ENCODE measurements around the gene MIGA2.
"Not testable (repeated sequence)": the region's sequence is repeated elsewhere in the genome, so short reads cannot be mapped to it uniquely, and the experiment has no call there.

Gene MIGA2

GRCh38 chr9:129108805-129109536 lies 72.5 kb downstream of the MIGA2 start:
- Histone ChIP-seq H3K36me3 (ENCODE audit: insufficient read depth, low read depth, low read length) (no peaks in the 10 kb centered on the region), H3K27ac (ENCODE audit: low read length) (no peak overlapping the region), H3K27me3 (ENCODE audit: insufficient read depth, low read length) (peaks cover 20% of the 10 kb centered on the region), H3K4me3 (ENCODE audit: low read length) (no peak overlapping the region), H3K9ac (ENCODE audit: low read depth, low read length) (no peak overlapping the region), H3K9me3 (ENCODE audit: insufficient read depth, low read depth, low read length) (no peaks in the 10 kb centered on the region), H3K4me1 (ENCODE audit: insufficient read depth, low read length) (no peaks in the 10 kb centered on the region)

- Histone ChIP-seq H3K9ac (ENCODE audit: low read depth, low read length) (no peak overlapping the region), H3K4me1 (ENCODE audit: insufficient read depth, low read length) (no peaks in the 10 kb centered on the region), H3K9me3 (ENCODE audit: insufficient read depth, low read depth, low read length) (no peaks in the 10 kb centered on the region), H3K36me3 (ENCODE audit: insufficient read depth, low read depth, low read length) (no peaks in the 10 kb centered on the region), H3K27ac (ENCODE audit: low read length) (no peak overlapping the region), H3K4me3 (ENCODE audit: low read length) (no peak overlapping the region), H3K27me3 (ENCODE audit: insufficient read depth, low read length) (peaks cover 20% of the 10 kb centered on the region)
These were observed 73.1 kb downstream of the MIGA2 start for GRCh38 chr9:129109537-129109903.

GRCh38 chr9:129109952-129110739 lies 73.7 kb downstream of the MIGA2 start:
- peak overlapping the region; percentile 51; the same call in 1 of the 2 replicates for H3K9ac ChIP-seq (ENCODE audit: low read depth, low read length)
- peak overlapping the region; percentile 82 for H3K4me3 ChIP-seq (ENCODE audit: low read length)
- no peak overlapping the region for H3K27ac ChIP-seq (ENCODE audit: low read length)
- H3K9me3 ChIP-seq (ENCODE audit: insufficient read depth, low read depth, low read length): no peaks in the 10 kb centered on the region
- H3K36me3 ChIP-seq (ENCODE audit: insufficient read depth, low read depth, low read length): no peaks in the 10 kb centered on the region
- peaks cover 20% of the 10 kb centered on the region for H3K27me3 ChIP-seq (ENCODE audit: insufficient read depth, low read length)
- H3K4me1 ChIP-seq (ENCODE audit: insufficient read depth, low read length): no peaks in the 10 kb centered on the region

- Histone ChIP-seq H3K27me3 (ENCODE audit: insufficient read depth, low read length) (peaks cover 20% of the 10 kb centered on the region), H3K36me3 (ENCODE audit: insufficient read depth, low read depth, low read length) (no peaks in the 10 kb centered on the region), H3K9ac (ENCODE audit: low read depth, low read length) (peak within 1 kb of the TSS; percentile 75), H3K4me1 (ENCODE audit: insufficient read depth, low read length) (no peaks in the 10 kb centered on the region), H3K27ac (ENCODE audit: low read length) (peak within 1 kb of the TSS; percentile 98), H3K4me3 (ENCODE audit: low read length) (peak within 1 kb of the TSS; percentile 82), H3K9me3 (ENCODE audit: insufficient read depth, low read depth, low read length) (no peaks in the 10 kb centered on the region)
These were observed 74.5 kb downstream of the MIGA2 start, which contains the start of the genes CRAT and PTPA for GRCh38 chr9:129110740-129111527. CRAT (minus strand) TSS chr9:129110793; CDS start chr9:129110509, 284 bp downstream. PTPA (plus strand) TSS chr9:129111415; CDS start chr9:129111601, 186 bp downstream.

- Histone ChIP-seq H3K9me3 (ENCODE audit: insufficient read depth, low read depth, low read length) (no peaks in the 10 kb centered on the region), H3K9ac (ENCODE audit: low read depth, low read length) (peak overlapping the region; percentile 75), H3K4me1 (ENCODE audit: insufficient read depth, low read length) (no peaks in the 10 kb centered on the region), H3K36me3 (ENCODE audit: insufficient read depth, low read depth, low read length) (no peaks in the 10 kb centered on the region), H3K4me3 (ENCODE audit: low read length) (peak overlapping the region; percentile 82), H3K27ac (ENCODE audit: low read length) (peak overlapping the region; percentile 98), H3K27me3 (ENCODE audit: insufficient read depth, low read length) (peaks cover 20% of the 10 kb centered on the region)
These were observed 75.2 kb downstream of the MIGA2 start for GRCh38 chr9:129111528-129112151.

GRCh38 chr9:129112526-129112925 lies 76.1 kb downstream of the MIGA2 start:
- H3K9ac ChIP-seq (ENCODE audit: low read depth, low read length): peak overlapping the region; percentile 75; the same call in 1 of the 2 replicates
- not testable (repeated sequence) for H3K36me3 ChIP-seq (ENCODE audit: insufficient read depth, low read depth, low read length); H3K27ac ChIP-seq (ENCODE audit: low read length); H3K9me3 ChIP-seq (ENCODE audit: insufficient read depth, low read depth, low read length); H3K4me1 ChIP-seq (ENCODE audit: insufficient read depth, low read length)
- H3K27me3 ChIP-seq (ENCODE audit: insufficient read depth, low read length): peaks cover 20% of the 10 kb centered on the region
- peak overlapping the region; percentile 82 for H3K4me3 ChIP-seq (ENCODE audit: low read length)

GRCh38 chr9:129113645-129114304 lies 77.3 kb downstream of the MIGA2 start:
- Histone ChIP-seq H3K9me3 (ENCODE audit: insufficient read depth, low read depth, low read length) (no peaks in the 10 kb centered on the region), H3K36me3 (ENCODE audit: insufficient read depth, low read depth, low read length) (no peaks in the 10 kb centered on the region), H3K4me3 (ENCODE audit: low read length) (no peak overlapping the region), H3K4me1 (ENCODE audit: insufficient read depth, low read length) (no peaks in the 10 kb centered on the region), H3K27me3 (ENCODE audit: insufficient read depth, low read length) (peaks cover 17% of the 10 kb centered on the region), H3K9ac (ENCODE audit: low read depth, low read length) (no peak overlapping the region), H3K27ac (ENCODE audit: low read length) (no peak overlapping the region)

GRCh38 chr9:129118799-129119198 lies 82.4 kb downstream of the MIGA2 start:
- no peak overlapping the region for H3K4me3 ChIP-seq (ENCODE audit: low read length)

GRCh38 chr9:129121483-129121882 lies 85.1 kb downstream of the MIGA2 start:
- no peaks in the 10 kb centered on the region for H3K27me3 ChIP-seq (ENCODE audit: insufficient read depth, low read length)
- H3K9ac ChIP-seq (ENCODE audit: low read depth, low read length): no peak overlapping the region
- H3K27ac ChIP-seq (ENCODE audit: low read length): no peak overlapping the region
- peaks cover 52% of the 10 kb centered on the region for H3K36me3 ChIP-seq (ENCODE audit: insufficient read depth, low read depth, low read length)
- H3K4me3 ChIP-seq (ENCODE audit: low read length): no peak overlapping the region
- H3K4me1 ChIP-seq (ENCODE audit: insufficient read depth, low read length): peaks cover 7% of the 10 kb centered on the region; the same call in 1 of the 2 replicates
- H3K9me3 ChIP-seq (ENCODE audit: insufficient read depth, low read depth, low read length): no peaks in the 10 kb centered on the region

More at GRCh38 chr9:129118799-129119198, 82.4 kb downstream of the MIGA2 start:
- no peak overlapping the region for H3K9ac ChIP-seq (ENCODE audit: low read depth, low read length)
- no peaks in the 10 kb centered on the region for H3K4me1 ChIP-seq (ENCODE audit: insufficient read depth, low read length)
- H3K9me3 ChIP-seq (ENCODE audit: insufficient read depth, low read depth, low read length): no peaks in the 10 kb centered on the region
- no peak overlapping the region for H3K27ac ChIP-seq (ENCODE audit: low read length)
- H3K36me3 ChIP-seq (ENCODE audit: insufficient read depth, low read depth, low read length): peaks cover 36% of the 10 kb centered on the region
- no peaks in the 10 kb centered on the region for H3K27me3 ChIP-seq (ENCODE audit: insufficient read depth, low read length)

Data from iPS-20b (cell line).